Measurements from ENCODE around the gene ITGAD. TPM values are rescaled to one million over a fixed set of nuclear protein-coding genes. Genes with fewer than 3 reads are reported as not detected.

The ITGAD gene
- total RNA-seq, 1 experiment from 2014 or later: 0.05 TPM

DNA sequence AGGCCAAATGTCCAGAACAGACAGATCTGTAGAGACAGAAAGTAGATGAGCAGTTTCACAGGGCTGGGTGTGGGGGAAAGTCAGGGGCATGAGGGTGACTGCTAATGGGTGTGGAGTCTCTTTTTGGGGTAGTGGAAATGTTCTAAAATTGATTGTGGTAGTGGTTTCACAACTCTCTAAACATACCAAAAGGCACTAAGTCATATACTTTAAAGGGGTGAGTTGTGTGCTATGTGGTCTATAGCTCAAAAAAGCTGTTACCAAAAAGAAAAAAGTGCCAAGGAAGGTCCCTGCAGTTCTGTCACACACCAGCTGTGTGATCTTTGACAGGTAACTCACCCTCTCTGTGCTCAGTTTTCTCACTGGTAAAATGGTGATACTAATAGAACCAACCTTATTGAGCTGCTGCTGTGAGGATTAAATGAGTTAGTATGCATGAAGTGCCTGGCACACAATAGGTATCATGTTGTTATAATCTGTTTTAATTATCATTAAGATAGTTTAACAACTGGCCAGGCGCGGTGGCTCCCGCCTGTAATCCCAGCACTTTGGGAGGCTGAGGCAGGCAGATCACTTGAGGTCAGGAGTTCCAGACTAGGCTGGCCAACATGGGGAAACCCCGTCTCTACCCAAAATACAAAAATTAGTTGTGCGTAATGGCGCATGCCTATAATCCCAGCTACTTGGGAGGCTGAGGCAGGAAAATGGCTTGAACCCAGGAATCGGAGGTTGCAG is 27.8 kb upstream of the ITGAD start:
- DNase-seq (ENCODE audit: low read depth): no peak

DNA sequence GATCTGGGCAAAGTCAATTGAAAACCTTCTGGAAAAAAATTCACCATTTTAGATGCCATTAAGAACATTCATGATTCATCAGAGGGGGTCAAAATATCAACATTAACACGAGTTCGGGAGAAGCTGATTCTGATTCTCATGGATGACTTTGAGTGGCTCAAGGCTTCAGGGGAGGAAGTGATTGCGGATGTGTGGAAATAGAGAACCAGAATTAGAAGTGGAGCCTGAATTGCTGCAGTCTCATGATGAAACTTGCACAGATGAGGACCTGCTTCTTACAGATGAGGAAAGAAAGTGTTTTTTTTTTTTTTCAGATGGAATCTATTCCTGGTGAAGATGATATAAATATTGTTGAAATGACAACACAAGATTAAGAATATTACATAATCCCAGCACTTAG is 25.3 kb upstream of the ITGAD start:
- DNase-seq (ENCODE audit: low read depth): no peak

- DNase-seq (ENCODE audit: low read depth): no peak
Observed at GRCh38 chr16:31371008-31371407, 22.1 kb upstream of the ITGAD start.

DNA sequence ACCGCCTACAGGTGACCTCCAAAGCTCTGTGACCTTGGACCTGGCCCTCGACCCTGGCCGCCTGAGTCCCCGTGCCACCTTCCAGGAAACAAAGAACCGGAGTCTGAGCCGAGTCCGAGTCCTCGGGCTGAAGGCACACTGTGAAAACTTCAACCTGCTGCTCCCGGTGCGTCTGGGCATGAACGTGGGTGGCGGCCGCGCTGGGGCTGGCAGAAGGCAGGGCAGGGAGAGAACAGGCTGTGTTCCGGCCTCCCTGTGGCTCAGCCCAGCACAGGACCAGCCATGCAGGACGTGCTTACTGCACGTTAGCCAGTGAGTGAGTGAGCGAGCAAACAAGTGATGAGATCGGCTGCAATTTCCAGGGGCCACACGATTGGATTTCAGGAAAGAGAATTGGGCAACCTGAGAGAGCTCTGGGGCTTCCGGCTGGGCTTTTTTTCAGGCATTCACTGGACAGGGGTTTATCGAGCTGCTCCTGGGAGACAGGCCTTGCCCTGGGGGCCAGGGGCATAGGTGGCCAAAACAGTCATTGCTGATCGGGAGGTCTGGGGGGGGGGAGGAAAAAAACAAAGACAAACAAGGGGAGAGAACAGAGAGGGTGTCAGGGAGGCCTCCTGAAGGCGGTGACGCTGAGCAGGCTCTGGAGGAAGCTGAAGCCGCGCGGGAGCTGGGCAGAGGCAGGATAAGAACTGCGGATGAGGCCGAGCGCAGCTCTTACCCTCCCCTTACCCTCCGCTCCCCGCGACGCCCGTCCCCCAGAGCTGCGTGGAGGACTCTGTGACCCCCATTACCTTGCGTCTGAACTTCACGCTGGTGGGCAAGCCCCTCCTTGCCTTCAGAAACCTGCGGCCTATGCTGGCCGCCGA is 21.3 kb upstream of the ITGAD start:
- no peak for DNase-seq (ENCODE audit: low read depth)

DNA sequence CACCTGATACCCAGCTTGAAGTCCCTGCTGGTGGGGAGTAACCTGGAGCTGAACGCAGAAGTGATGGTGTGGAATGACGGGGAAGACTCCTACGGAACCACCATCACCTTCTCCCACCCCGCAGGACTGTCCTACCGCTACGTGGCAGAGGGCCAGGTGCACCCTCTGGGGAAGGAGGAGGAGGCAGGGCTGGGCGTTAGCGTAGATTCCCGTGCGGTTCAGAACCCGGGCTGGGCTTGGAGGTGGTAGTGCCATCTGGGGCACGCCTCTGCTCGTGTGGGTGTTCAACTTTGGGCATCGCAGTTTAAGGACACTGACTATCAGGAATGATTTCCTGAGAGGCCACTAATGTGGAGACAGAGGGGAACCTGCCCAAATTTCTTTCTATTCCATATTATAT is 19.9 kb upstream of the ITGAD start:
- no peak for DNase-seq (ENCODE audit: low read depth)

- DNase-seq (ENCODE audit: low read depth): no peak
Observed at GRCh38 chr16:31375231-31375630, 17.9 kb upstream of the ITGAD start.

DNA sequence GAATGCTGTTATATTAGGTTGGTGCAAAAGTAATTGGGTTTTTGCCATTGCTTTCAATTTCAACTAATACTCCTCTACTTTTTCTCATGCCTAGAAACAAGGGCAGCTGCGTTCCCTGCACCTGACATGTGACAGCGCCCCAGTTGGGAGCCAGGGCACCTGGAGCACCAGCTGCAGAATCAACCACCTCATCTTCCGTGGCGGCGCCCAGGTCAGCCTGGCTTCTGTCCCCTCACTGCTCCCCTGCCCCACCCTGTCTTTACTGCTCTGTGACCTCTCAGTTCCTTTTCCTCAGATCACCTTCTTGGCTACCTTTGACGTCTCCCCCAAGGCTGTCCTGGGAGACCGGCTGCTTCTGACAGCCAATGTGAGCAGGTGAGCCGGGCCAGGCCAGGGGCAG is 16.4 kb upstream of the ITGAD start:
- DNase-seq (ENCODE audit: low read depth): no peak

- no peak for DNase-seq (ENCODE audit: low read depth)
Observed at GRCh38 chr16:31377210-31377903, 15.8 kb upstream of the ITGAD start.

- DNase-seq (ENCODE audit: low read depth): no peak
Observed at GRCh38 chr16:31380201-31380600, 12.9 kb upstream of the ITGAD start.

- peak; percentile 35 for DNase-seq (ENCODE audit: low read depth)
Observed at GRCh38 chr16:31382485-31383161, 10.5 kb upstream of the ITGAD start.

DNA sequence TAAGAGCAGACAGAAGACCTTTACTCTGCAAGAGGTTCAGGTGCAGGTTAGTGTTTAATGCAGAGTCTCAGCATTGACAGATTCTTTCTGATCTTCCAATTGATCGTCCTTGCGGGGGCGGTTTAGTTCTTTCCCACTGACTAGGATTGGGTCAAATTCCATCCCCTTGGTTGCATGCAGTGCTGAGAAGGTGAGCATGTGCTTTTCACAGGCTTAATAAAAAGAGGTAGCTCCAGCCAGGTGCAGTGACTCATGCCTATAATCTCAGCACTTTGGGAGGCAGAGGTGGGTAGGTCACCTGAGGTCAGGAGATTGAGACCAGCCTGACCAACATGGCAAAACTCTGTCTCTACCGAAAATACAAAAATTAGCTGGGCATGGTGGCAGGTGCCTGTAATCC is 7.5 kb upstream of the ITGAD start:
- DNase-seq (ENCODE audit: low read depth): no peak

GRCh38 chr16:31386157-31386984 is 6.8 kb upstream of the ITGAD start:
- DNase-seq (ENCODE audit: low read depth): peak; percentile 78

GRCh38 chr16:31388535-31388934 is 4.6 kb upstream of the ITGAD start:
- no peak for DNase-seq (ENCODE audit: low read depth)

DNA sequence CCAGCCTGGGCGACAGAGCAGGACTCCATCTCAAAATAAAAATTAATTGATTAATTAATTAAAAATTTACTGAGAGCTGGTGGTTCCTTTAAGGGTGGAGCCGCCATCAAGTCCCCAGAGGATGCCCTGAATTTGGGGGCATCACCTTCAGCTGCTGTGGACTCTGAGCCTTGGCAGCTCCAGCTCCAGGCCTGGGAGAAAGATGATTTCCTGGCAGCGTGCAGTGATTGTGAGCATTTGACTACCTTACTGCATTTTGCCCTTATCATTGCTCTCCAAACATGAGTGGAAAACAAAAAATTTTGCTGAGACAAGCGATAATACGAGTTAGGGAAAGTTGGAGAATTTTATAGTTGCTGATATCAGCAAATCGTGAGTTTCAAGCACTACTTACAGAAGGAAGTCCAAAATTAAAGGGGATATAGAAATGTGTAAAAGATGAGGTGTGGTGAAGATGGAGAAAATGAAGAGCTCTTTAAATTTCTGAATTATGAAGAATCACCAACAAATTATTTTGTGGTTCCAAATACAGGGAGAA is 2.6 kb upstream of the ITGAD start:
- no peak for DNase-seq (ENCODE audit: low read depth)

DNA sequence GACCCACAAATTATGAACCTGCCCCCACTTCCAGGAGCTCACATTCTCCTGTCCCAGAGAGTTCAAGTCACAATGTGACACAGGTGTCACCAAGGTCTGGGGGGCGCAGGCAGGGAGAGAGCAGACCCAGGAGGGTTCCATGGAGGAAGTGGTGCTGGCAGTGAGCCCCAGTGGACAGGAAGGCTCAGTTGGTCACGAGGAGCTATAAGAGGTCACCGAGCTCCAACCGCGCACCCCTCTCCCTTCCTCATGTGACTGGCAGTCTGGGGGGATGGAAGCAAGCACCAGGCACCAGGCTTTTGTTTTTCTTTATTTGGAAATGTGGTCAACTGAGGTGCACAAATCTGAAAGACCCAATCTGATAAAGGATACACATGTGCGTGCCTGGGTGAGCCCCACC is 2.5 kb downstream of the ITGAD start:
- no peak for DNase-seq (ENCODE audit: low read depth)

- DNase-seq (ENCODE audit: low read depth): no peak
Observed at GRCh38 chr16:31397096-31397660, 4.0 kb downstream of the ITGAD start.

- no peak for DNase-seq (ENCODE audit: low read depth)
Observed at GRCh38 chr16:31397701-31398100, 4.6 kb downstream of the ITGAD start.

DNA sequence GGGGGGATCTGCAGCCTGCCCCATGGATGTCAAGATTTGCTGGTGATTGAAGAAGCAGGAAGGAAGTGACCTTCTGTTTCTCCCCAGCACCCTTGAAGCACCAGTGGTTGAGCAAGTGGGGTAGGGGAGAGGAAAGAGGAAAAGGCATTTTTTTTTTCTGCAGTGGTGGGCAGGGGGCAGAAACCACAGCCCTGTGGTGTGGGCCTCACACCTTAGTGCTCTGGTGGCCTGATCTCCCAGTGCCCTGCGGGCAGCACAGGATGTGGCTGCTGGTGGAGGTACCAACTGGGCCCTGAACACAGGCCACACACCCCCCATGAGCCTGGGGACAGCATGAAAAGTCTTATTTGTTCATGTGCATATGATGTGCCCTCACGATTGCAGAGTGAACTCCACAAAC is 7.1 kb downstream of the ITGAD start:
- no peak for DNase-seq (ENCODE audit: low read depth)

GRCh38 chr16:31401436-31401835 is 8.3 kb downstream of the ITGAD start:
- DNase-seq (ENCODE audit: low read depth): no peak

GRCh38 chr16:31402687-31403086 is 9.6 kb downstream of the ITGAD start:
- DNase-seq (ENCODE audit: low read depth): peak; percentile 73
